Measurements from ENCODE around the gene PHLDA1.

DNA sequence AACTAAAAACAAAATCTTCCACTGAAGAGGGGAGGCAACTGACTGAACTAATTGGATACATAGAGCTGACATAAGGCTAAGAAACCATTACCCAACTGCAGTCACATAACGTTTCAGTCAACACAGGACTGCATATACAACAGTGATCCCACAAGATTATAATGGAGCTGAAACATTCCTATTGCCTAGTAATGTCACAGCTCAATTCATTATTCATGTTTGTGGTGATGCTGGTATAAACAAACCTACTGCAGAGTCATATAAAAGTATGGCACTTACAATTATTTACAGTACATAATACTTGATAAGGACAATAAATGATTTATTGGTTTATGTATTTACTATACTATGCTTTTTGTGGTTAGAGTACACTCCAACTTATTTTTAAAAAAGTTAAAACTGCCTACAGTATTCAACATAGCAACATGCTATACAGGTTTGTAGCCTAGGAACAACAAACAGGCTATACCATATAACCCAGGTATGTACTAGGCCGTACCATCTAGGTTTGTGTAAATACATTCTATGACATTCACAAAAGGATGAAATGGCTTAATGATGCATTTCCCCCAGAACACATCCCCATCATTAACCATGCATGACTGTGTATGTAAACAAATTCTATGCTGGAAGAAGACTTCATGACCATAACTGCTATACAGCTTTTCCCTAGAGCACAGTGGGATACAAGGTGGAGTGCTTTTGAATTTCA is 48.6 kb upstream of the PHLDA1 start:
- TF ChIP-seq EP300 (IDR thresholded peaks at IDR 0.05) = no peak
- TF ChIP-seq, protein P1, sequence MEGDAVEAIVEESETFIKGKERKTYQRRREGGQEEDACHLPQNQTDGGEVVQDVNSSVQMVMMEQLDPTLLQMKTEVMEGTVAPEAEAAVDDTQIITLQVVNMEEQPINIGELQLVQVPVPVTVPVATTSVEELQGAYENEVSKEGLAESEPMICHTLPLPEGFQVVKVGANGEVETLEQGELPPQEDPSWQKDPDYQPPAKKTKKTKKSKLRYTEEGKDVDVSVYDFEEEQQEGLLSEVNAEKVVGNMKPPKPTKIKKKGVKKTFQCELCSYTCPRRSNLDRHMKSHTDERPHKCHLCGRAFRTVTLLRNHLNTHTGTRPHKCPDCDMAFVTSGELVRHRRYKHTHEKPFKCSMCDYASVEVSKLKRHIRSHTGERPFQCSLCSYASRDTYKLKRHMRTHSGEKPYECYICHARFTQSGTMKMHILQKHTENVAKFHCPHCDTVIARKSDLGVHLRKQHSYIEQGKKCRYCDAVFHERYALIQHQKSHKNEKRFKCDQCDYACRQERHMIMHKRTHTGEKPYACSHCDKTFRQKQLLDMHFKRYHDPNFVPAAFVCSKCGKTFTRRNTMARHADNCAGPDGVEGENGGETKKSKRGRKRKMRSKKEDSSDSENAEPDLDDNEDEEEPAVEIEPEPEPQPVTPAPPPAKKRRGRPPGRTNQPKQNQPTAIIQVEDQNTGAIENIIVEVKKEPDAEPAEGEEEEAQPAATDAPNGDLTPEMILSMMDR (IDR thresholded peaks at IDR 0.05) = no peak
- no peak for TF ChIP-seq POLR2AphosphoS5 (IDR thresholded peaks at IDR 0.05)
